SK-N-SH (cell line): ENCODE measurements around the gene ZMIZ1.

Source experiments
- RFX5 ChIP-seq: IDR thresholded peaks from 2 replicates; pipeline ENCODE4 v1.6.1; 2012; ENCODE audit warnings: mild to moderate bottlenecking, improper control_type of control experiment, low read length
- SIN3A ChIP-seq: IDR thresholded peaks from 2 replicates; pipeline ENCODE4 v1.6.1; 2012; ENCODE audit warnings: low read depth, mild to moderate bottlenecking, low read length, moderate library complexity, borderline replicate concordance
- TCF12 ChIP-seq: IDR thresholded peaks from 2 replicates; pipeline ENCODE4 v1.4.0; 2012
- TF ChIP-seq, protein P1 (sequence below): fragments of 200-600 bp; sonication (generic); IDR thresholded peaks from 2 replicates; pipeline ENCODE4 v1.6.1; 2017; ENCODE audit warnings: antibody characterized with exemption, mild to moderate bottlenecking, moderate library complexity

DNA sequence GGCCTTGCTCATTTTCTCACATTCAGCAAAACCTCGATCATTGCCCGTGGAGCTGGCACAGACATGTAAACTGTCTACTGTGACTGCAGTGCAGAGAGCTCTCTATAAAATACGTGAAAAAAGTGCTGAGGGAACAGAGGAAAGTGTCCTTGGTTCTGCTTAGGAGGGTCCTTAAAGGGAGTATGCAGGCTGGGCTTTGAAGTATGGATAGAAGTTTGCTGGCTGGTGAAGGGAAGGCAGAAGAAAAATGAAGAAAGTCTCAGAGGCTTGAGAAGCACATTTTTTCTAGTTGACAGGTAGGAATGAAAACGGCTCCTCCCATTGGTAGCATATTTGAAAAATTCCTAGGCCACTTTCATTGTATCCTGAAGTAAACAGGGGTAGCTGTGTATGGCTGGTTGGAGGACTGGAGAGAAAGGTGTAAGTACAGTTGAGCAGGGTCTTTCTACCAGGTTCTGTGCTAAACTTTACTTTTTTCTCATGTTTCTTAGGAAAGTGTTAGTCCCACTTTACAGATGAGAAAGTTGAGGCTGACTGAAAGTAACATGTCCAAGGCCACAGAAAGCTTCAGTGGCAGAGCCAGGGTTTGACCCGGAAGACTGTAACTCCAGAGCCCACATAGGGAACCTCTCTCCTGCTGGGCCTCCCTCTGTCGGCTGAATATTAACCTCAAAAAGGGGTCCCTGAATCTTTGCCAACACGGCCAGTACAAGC, 215.5 kb downstream of the ZMIZ1 start:
- TF ChIP-seq, protein P1, sequence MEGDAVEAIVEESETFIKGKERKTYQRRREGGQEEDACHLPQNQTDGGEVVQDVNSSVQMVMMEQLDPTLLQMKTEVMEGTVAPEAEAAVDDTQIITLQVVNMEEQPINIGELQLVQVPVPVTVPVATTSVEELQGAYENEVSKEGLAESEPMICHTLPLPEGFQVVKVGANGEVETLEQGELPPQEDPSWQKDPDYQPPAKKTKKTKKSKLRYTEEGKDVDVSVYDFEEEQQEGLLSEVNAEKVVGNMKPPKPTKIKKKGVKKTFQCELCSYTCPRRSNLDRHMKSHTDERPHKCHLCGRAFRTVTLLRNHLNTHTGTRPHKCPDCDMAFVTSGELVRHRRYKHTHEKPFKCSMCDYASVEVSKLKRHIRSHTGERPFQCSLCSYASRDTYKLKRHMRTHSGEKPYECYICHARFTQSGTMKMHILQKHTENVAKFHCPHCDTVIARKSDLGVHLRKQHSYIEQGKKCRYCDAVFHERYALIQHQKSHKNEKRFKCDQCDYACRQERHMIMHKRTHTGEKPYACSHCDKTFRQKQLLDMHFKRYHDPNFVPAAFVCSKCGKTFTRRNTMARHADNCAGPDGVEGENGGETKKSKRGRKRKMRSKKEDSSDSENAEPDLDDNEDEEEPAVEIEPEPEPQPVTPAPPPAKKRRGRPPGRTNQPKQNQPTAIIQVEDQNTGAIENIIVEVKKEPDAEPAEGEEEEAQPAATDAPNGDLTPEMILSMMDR: no peak
- no peak for TF ChIP-seq TCF12
- TF ChIP-seq SIN3A: no peak
- TF ChIP-seq RFX5: no peak
